Fibroblast of peridontal ligament (primary cell): ENCODE results near the gene DNAJC15.
A peak's percentile ranks its signal among the peaks of the same experiment; 100 is the strongest.

Experiments used
- DNase-seq: peaks from one replicate; pipeline ENCODE4 v3.0.0-alpha.2; 2010; ENCODE audit errors: extremely low read depth

DNAJC15 gene

GRCh38 chr13:43154156-43154651 is 130.8 kb downstream of the DNAJC15 start:
- DNase-seq = peak; percentile 31

GRCh38 chr13:43154839-43155238 is 131.5 kb downstream of the DNAJC15 start:
- no peak for DNase-seq

GRCh38 chr13:43156916-43157315 is 133.5 kb downstream of the DNAJC15 start:
- DNase-seq = peak; percentile 54

- peak; percentile 19 for DNase-seq
Observed at GRCh38 chr13:43157796-43158195, 134.4 kb downstream of the DNAJC15 start.

- no peak for DNase-seq
Observed at GRCh38 chr13:43158516-43158915, 135.1 kb downstream of the DNAJC15 start.

GRCh38 chr13:43159026-43159461 is 135.7 kb downstream of the DNAJC15 start:
- DNase-seq = peak; percentile 83
